GM12875 (cell line): Measurements from ENCODE around the gene DBF4.
"Not testable (repeated sequence)": the region's sequence is repeated elsewhere in the genome, so short reads cannot be mapped to it uniquely, and the experiment has no call there.

Experiments used
- H3K4me3 ChIP-seq: one replicate; pipeline ENCODE4 v1.5.1; 2011; ENCODE audit warnings: low read depth, low read length, control low read depth
- TF ChIP-seq, protein P1 (sequence below): IDR thresholded peaks from 2 replicates; pipeline ENCODE4 v1.5.1; 2011; ENCODE audit warnings: low read depth, mild to moderate bottlenecking, control low read depth, inconsistent platforms, low read length, moderate library complexity, borderline replicate concordance; ENCODE audit not compliant: insufficient read depth

Gene DBF4

GRCh38 chr7:87885018-87885417, 8.7 kb downstream of the DBF4 start:
- TF ChIP-seq, protein P1, sequence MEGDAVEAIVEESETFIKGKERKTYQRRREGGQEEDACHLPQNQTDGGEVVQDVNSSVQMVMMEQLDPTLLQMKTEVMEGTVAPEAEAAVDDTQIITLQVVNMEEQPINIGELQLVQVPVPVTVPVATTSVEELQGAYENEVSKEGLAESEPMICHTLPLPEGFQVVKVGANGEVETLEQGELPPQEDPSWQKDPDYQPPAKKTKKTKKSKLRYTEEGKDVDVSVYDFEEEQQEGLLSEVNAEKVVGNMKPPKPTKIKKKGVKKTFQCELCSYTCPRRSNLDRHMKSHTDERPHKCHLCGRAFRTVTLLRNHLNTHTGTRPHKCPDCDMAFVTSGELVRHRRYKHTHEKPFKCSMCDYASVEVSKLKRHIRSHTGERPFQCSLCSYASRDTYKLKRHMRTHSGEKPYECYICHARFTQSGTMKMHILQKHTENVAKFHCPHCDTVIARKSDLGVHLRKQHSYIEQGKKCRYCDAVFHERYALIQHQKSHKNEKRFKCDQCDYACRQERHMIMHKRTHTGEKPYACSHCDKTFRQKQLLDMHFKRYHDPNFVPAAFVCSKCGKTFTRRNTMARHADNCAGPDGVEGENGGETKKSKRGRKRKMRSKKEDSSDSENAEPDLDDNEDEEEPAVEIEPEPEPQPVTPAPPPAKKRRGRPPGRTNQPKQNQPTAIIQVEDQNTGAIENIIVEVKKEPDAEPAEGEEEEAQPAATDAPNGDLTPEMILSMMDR, result no peak
- H3K4me3 ChIP-seq, result no peak overlapping the region

- TF ChIP-seq, protein P1, result no peak
- H3K4me3 ChIP-seq, result no peak overlapping the region
Observed at GRCh38 chr7:87886875-87887274, 10.6 kb downstream of the DBF4 start.

DNA sequence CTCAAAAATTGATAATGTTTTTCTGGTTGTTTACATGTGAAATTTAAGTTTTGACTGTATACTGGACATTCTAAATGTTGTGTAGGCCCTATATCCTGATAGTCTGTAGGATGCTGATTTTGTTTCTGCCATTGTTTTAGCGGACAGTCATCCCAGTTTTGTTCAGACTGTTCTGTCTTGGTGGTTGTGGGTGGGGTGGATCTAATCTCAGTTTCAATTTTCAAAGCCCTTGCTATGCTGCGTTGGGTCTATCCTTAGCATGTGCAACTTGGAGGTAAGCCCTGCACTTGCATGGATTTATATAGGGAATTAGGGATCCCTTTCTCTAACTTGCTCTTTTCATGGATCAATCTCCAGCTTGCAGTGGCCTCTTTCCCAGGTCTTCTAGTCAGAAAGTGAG, 19.1 kb downstream of the DBF4 start:
- H3K4me3 ChIP-seq, result no peak overlapping the region
- TF ChIP-seq, protein P1, result no peak

DNA sequence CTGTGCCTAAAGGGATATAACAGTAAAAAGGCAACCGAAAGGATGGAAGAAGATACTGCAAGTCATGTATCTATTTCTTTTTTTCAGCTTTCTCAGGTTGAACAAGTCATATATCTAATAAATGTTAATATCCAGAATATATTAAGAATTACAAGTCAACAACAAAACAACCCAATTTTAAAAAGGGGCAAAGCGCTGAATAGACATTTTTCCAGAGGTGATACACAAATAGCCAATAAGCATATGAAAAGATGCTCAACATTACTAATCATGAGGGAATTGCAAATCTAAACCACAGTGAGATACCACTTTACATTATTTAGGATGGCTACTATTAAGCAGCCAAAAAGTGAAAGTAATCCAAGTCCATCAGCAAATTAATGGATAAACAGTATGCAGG, 23.0 kb downstream of the DBF4 start:
- TF ChIP-seq, protein P1, result no peak
- H3K4me3 ChIP-seq, result no peak overlapping the region

- not testable (repeated sequence) for H3K4me3 ChIP-seq
Observed at GRCh38 chr7:87907136-87907906, 31.0 kb downstream of the DBF4 start.

- H3K4me3 ChIP-seq, result not testable (repeated sequence)
Observed at GRCh38 chr7:87908814-87909213, 32.5 kb downstream of the DBF4 start.

DNA sequence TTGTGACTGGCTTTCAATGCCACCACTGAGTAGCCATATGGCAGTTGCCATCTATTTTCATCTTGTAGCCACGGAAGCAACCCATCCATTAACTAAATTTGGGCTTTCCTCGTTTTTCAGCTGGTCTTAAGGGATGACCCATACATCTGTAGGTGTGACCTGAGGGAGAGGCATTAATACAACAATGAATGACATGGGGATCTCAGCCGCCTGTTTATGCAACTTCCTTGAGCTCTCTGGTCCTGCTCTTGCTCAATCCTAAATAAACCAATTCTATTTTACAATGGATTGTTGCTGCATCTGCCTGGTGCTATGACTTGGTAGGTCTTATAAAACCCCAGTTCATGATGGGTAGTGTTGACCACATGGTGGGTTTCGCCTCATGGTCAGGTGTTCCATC, 35.8 kb downstream of the DBF4 start:
- no peak overlapping the region for H3K4me3 ChIP-seq
- TF ChIP-seq, protein P1, result no peak

- TF ChIP-seq, protein P1, result no peak
- H3K4me3 ChIP-seq, result no peak overlapping the region
Observed at GRCh38 chr7:87918740-87919139, 42.4 kb downstream of the DBF4 start.
